Measurements from ENCODE around the gene SPDYE4. TPM values are rescaled to one million over a fixed set of nuclear protein-coding genes. Genes with fewer than 3 reads are reported as not detected.

SPDYE4 gene
- polyA plus RNA-seq, 1 of the 3 experiments (the other 2 are of a cell fraction) = not detected

DNA sequence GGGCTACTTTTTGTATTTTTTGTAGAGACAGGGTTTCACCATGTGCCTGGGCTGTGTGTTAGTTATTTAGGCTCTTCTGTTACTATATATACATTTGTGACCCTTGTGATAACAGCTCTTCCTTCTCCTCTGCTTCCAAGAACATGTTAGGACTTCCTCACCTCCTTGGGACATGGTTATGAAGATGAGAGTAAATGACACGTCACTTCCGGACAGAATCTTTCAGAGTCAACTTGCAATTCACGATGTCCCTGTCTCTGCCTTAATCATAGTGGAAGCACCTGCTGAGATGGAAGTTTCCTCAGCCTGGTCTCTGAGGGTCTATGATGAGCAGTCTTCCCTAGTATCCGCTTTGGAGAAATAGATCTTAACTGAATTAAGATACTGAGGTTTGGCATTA lies 56.6 kb downstream of the SPDYE4 start:
- TF ChIP-seq EZH2phosphoT487 (IDR thresholded peaks at IDR 0.05; ENCODE audit: borderline replicate concordance, low read depth) = no peak
- no peak for TF ChIP-seq CTCF (IDR thresholded peaks at IDR 0.05)
- no peak for TF ChIP-seq NFIC (IDR thresholded peaks at IDR 0.05; ENCODE audit: borderline replicate concordance)
- no peaks in the 10 kb centered on the region for H4K20me1 ChIP-seq (ENCODE audit: insufficient read depth)
- no peak for DNase-seq
- WGBS (ENCODE audit: low lambda C conversion rate) = 49% methylated on average over 4 of the region's 4 CpGs
- peaks cover 0 to 21% of the 10 kb centered on the region in 2 experiments; a peak in 1 of 4 replicates for H3K4me1 ChIP-seq (ENCODE audit: control insufficient read depth in 1 of 2, insufficient read depth in 2 of 2, low read depth in 1 of 2, low read length in 1 of 2)
- H2AFZ ChIP-seq (ENCODE audit: low read depth) = no peak overlapping the region
- no peaks in the 10 kb centered on the region for H3K79me2 ChIP-seq (ENCODE audit: insufficient read depth)
- POLR2A ChIA-PET = no interaction called here
- no peak overlapping the region for H3K9ac ChIP-seq
- H3K4me3 ChIP-seq (ENCODE audit: low read depth in 2 of 2, low read length in 1 of 2) = no peak overlapping the region
- H3F3A ChIP-seq (replicated peaks; ENCODE audit: insufficient read depth) = no peaks in the 10 kb centered on the region
- H3K27me3 ChIP-seq (ENCODE audit: insufficient read depth) = no peaks in the 10 kb centered on the region; the same call in 1 of the 2 replicates
- CTCF ChIA-PET = no interaction called here
- H3K4me2 ChIP-seq = no peak overlapping the region
- no peaks in the 10 kb centered on the region for H3K9me3 ChIP-seq
- H3K9me2 ChIP-seq = no peaks in the 10 kb centered on the region
- no peaks in the 10 kb centered on the region for H3K36me3 ChIP-seq (replicated peaks in 1 of 2; ENCODE audit: control insufficient read depth in 1 of 2, insufficient read depth in 2 of 2, low read length in 1 of 2)
- H3K27ac ChIP-seq (ENCODE audit: low read depth in 2 of 2, low read length in 1 of 2) = no peak overlapping the region

- no peaks in the 10 kb centered on the region for H3K79me2 ChIP-seq (ENCODE audit: insufficient read depth)
- no peak for TF ChIP-seq CHD2 (IDR thresholded peaks at IDR 0.05; ENCODE audit: low read length, partially characterized antibody)
- TF ChIP-seq MXI1 (IDR thresholded peaks at IDR 0.05; ENCODE audit: low read depth, low read length) = no peak
- TF ChIP-seq GABPA (IDR thresholded peaks at IDR 0.05; ENCODE audit: low read depth) = no peak
- no peak for TF ChIP-seq RXRA (IDR thresholded peaks at IDR 0.05; ENCODE audit: borderline replicate concordance, low read depth)
- TF ChIP-seq CTCF (IDR thresholded peaks at IDR 0.05) = no peak
- no peak for TF ChIP-seq MAX (IDR thresholded peaks at IDR 0.05; ENCODE audit: low read depth)
- no peak for TF ChIP-seq EP300 (IDR thresholded peaks at IDR 0.05; ENCODE audit: borderline replicate concordance in 1 of 2, low read depth in 1 of 2, low read length in 1 of 2)
- TF ChIP-seq GATA2 (CRISPR knock-in tag; IDR thresholded peaks at IDR 0.05) = no peak
- no peak for TF ChIP-seq TEAD4 (IDR thresholded peaks at IDR 0.05; ENCODE audit: borderline replicate concordance, insufficient read depth)
- TF ChIP-seq POLR2AphosphoS5 (IDR thresholded peaks at IDR 0.05; ENCODE audit: low read depth, low read length) = no peak
- TF ChIP-seq, protein P1, sequence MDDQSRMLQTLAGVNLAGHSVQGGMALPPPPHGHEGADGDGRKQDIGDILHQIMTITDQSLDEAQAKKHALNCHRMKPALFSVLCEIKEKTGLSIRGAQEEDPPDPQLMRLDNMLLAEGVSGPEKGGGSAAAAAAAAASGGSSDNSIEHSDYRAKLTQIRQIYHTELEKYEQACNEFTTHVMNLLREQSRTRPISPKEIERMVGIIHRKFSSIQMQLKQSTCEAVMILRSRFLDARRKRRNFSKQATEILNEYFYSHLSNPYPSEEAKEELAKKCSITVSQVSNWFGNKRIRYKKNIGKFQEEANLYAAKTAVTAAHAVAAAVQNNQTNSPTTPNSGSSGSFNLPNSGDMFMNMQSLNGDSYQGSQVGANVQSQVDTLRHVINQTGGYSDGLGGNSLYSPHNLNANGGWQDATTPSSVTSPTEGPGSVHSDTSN (IDR thresholded peaks at IDR 0.05) = no peak
- TF ChIP-seq TCF12 (IDR thresholded peaks at IDR 0.05) = no peak
- no peak for TF ChIP-seq REST (IDR thresholded peaks at IDR 0.05; ENCODE audit: low read depth, low read length)
- TF ChIP-seq RAD21 (IDR thresholded peaks at IDR 0.05; ENCODE audit: low read length) = no peak
- no peak for TF ChIP-seq FOXJ3 (CRISPR knock-in tag; IDR thresholded peaks at IDR 0.05)
Observed at GRCh38 chr17:8701221-8701620, 57.1 kb downstream of the SPDYE4 start.

More at GRCh38 chr17:8701221-8701620, 57.1 kb downstream of the SPDYE4 start:
- H3K9me3 ChIP-seq = no peaks in the 10 kb centered on the region
- H3K4me1 ChIP-seq (ENCODE audit: control insufficient read depth in 1 of 2, insufficient read depth in 2 of 2, low read depth in 1 of 2, low read length in 1 of 2) = peaks cover 0 to 21% of the 10 kb centered on the region in 2 experiments; a peak in 1 of 4 replicates
- no peaks in the 10 kb centered on the region for H3K9me2 ChIP-seq
- no peak overlapping the region for H3K4me3 ChIP-seq (ENCODE audit: low read depth in 2 of 2, low read length in 1 of 2)
- no peak for DNase-seq
- no peaks in the 10 kb centered on the region; the same call in 1 of the 2 replicates for H3K27me3 ChIP-seq (ENCODE audit: insufficient read depth)
- no peak overlapping the region for H3K9ac ChIP-seq
- H3K4me2 ChIP-seq = no peak overlapping the region
- 57% methylated on average over 9 of the region's 9 CpGs for WGBS (ENCODE audit: low lambda C conversion rate)
- CTCF ChIA-PET = no interaction called here
- H2AFZ ChIP-seq (ENCODE audit: low read depth) = no peak overlapping the region
- no peak overlapping the region for H3K27ac ChIP-seq (ENCODE audit: low read depth in 2 of 2, low read length in 1 of 2)
- H3K36me3 ChIP-seq (replicated peaks in 1 of 2; ENCODE audit: control insufficient read depth in 1 of 2, insufficient read depth in 2 of 2, low read length in 1 of 2) = no peaks in the 10 kb centered on the region
- no peaks in the 10 kb centered on the region for H3F3A ChIP-seq (replicated peaks; ENCODE audit: insufficient read depth)
- no peaks in the 10 kb centered on the region for H4K20me1 ChIP-seq (ENCODE audit: insufficient read depth)
- POLR2A ChIA-PET = no interaction called here
